ENCODE data around the gene ZNF200.

Gene ZNF200

DNA sequence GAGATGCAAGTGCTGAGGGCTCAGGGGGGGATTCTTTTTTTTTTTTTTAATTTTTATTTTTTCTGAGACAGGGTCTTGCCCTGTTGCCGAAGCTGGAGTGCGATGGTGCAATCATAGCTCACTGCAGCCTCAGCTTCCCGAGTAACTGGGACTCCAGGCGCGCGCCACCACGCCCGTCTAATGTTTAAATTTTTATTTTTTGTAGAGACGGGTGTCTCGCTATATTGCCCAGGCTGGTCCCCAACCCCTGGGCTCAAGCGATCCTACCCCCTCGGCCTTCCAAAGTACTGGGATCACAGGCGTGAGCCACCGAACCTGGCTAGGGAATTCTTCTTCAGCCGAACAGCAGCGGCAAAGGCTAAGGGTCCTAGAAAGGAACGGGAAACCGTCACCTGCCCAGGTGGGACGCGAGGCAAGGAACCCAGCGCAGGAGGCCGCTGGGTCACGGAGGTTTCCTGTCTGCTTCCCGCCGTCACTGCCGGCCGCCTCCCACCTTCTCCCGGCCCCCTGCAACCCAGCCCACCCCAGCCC, 60.3 kb downstream of the ZNF200 start:
- DNase-seq = no peak

DNA sequence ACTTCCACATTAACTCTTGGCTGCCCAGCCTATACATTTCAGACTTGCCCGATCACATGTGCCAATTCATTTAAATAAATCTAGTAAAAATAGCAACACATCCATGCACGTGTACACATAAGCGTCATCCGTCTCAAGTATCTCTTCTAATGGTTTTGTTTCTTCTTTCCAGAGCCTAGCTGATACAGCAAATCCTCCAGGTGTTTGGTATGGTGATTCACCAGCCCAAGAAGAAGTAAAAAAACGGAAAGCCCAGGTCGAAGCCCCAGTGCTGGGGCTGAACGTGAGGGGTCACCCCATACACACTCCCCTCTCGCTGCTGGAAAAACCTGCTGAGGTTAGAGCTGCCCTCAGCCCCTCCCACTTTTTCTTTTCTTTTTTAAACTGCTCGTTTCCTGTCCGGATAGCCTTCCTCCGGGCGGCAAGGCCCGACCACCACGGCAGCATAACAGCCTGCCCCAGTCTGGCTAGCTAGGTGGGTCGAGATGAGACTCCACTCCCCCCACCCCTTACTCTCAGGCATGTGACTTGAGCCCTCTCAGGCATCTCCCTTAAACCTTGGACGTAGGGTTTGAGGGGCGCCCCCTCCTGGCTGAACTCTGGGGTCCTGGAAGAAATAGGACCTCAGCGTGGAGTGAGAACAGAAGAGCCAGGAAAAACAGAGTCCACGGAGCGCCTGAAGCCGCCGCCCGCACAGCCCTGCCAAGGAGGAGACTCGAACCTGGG, 60.9 kb downstream of the ZNF200 start:
- DNase-seq = no peak

Measured in CD4-positive, alpha-beta T cell treated with Interleukin-4 for 4 hours (primary cell).